ENCODE data around the gene PCDH15. TPM values are rescaled to one million over a fixed set of nuclear protein-coding genes. Genes with fewer than 3 reads are reported as not detected.

PCDH15 gene
- total and polyA plus RNA-seq, 2 of the 13 experiments (the other 11 are each of a cell fraction or from before 2014, with no cell fraction given), result not detected

- CTCF ChIA-PET (ENCODE audit: low intra/inter-chr PET ratio, low total read pairs), result no interaction called here
- POLR2A ChIA-PET, result no interaction called here
- H2AFZ ChIP-seq (ENCODE audit: low read length), result no peak overlapping the region
- H3K9ac ChIP-seq (ENCODE audit: insufficient read depth, low read depth, low read length), result no peak overlapping the region
- no peaks in the 10 kb centered on the region for H3K36me3 ChIP-seq (replicated peaks in 1 of 2; ENCODE audit: control insufficient read depth in 1 of 2, insufficient read depth in 2 of 2, low read length in 2 of 2)
- TF ChIP-seq ZNF556 (CRISPR knock-in tag; IDR thresholded peaks at IDR 0.05; ENCODE audit: borderline replicate concordance), result no peak
- no peak for TF ChIP-seq ZFP41 (CRISPR knock-in tag; IDR thresholded peaks at IDR 0.05; ENCODE audit: borderline replicate concordance)
- TF ChIP-seq ZNF20 (CRISPR knock-in tag; IDR thresholded peaks at IDR 0.05), result no peak
- TF ChIP-seq NFE2L2 (IDR thresholded peaks at IDR 0.05; ENCODE audit: low read length), result peak; percentile 85
- no peak for TF ChIP-seq CREB1 (IDR thresholded peaks at IDR 0.05)
- no peak for TF ChIP-seq CREB1 (CRISPR knock-in tag; IDR thresholded peaks at IDR 0.05)
- peak; percentile 60 for TF ChIP-seq MAFF (IDR thresholded peaks at IDR 0.05; ENCODE audit: low read depth, low read length)
- TF ChIP-seq, protein P1, sequence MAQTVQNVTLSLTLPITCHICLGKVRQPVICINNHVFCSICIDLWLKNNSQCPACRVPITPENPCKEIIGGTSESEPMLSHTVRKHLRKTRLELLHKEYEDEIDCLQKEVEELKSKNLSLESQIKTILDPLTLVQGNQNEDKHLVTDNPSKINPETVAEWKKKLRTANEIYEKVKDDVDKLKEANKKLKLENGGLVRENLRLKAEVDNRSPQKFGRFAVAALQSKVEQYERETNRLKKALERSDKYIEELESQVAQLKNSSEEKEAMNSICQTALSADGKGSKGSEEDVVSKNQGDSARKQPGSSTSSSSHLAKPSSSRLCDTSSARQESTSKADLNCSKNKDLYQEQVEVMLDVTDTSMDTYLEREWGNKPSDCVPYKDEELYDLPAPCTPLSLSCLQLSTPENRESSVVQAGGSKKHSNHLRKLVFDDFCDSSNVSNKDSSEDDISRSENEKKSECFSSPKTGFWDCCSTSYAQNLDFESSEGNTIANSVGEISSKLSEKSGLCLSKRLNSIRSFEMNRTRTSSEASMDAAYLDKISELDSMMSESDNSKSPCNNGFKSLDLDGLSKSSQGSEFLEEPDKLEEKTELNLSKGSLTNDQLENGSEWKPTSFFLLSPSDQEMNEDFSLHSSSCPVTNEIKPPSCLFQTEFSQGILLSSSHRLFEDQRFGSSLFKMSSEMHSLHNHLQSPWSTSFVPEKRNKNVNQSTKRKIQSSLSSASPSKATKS (CRISPR knock-in tag; IDR thresholded peaks at IDR 0.05), result no peak
- TF ChIP-seq MAFK (conservative IDR thresholded peaks at IDR 0.05 in 1 of 2, IDR thresholded peaks at IDR 0.05 in 1 of 2; ENCODE audit: low read length in 2 of 2), result peak; percentile 61 to 78
- TF ChIP-seq ZNF607 (CRISPR knock-in tag; IDR thresholded peaks at IDR 0.05; ENCODE audit: borderline replicate concordance), result no peak
- H3K4me3 ChIP-seq (replicated peaks in 1 of 3; ENCODE audit: insufficient read depth in 1 of 3, low read depth in 2 of 3, low read length in 3 of 3), result no peak overlapping the region
- H3K4me2 ChIP-seq (ENCODE audit: low read depth, low read length), result no peak overlapping the region
- ATAC-seq (no peak), FAIRE-seq (no peak), DNase-seq (ENCODE audit: low spot score) (no peak)
- H3K27ac ChIP-seq (ENCODE audit: extremely low read length, insufficient read depth, low read length), result no peak overlapping the region
- H3K9me3 ChIP-seq (ENCODE audit: low read length), result no peaks in the 10 kb centered on the region
- no peaks in the 10 kb centered on the region for H3K27me3 ChIP-seq (ENCODE audit: control insufficient read depth in 1 of 2, insufficient read depth in 2 of 2, low read length in 2 of 2)
- H3K4me1 ChIP-seq (ENCODE audit: insufficient read depth, low read length), result no peaks in the 10 kb centered on the region
- in situ Hi-C loops (cut with HindIII; ENCODE audit: extremely low pct_ligation_motif_present, low pct_unique_long_range_greater_than_20kb), result no loop called here
- no TSS peak for BruUV-seq (replicated peaks)
- no peaks in the 10 kb centered on the region for H4K20me1 ChIP-seq (ENCODE audit: insufficient read depth, low read length)
- intact Hi-C loops (cut with micrococcal nuclease; ENCODE audit: unreplicated experiment), result no loop called here
- H3K79me2 ChIP-seq (ENCODE audit: insufficient read depth, low read length), result no peaks in the 10 kb centered on the region
Measured at GRCh38 chr10:54613162-54613561, 187.9 kb downstream of the PCDH15 start.

Measured in HepG2 (cell line).